Bronchial epithelial cell (primary cell): ENCODE data around the gene NR2F1-AS1. TPM values are rescaled to one million over a fixed set of nuclear protein-coding genes. Genes with fewer than 3 reads are reported as not detected.
"Not testable (repeated sequence)": the region's sequence is repeated elsewhere in the genome, so short reads cannot be mapped to it uniquely, and the experiment has no call there.

Source experiments
- DNase-seq: peaks from one replicate; pipeline ENCODE4 v3.0.0-alpha.2; 2010; ENCODE audit warnings: low read depth
- FAIRE-seq: peaks from 2 replicates; lab custom pipeline; 2011; peaks lifted over from hg19 to GRCh38; lab: Jason Lieb, UNC
- H3K27me3 ChIP-seq: 2 replicates; pipeline ENCODE4 v1.5.1; 2011; ENCODE audit warnings: low read length; ENCODE audit not compliant: control insufficient read depth, insufficient read depth
- H3K36me3 ChIP-seq: 2 replicates; pipeline ENCODE4 v1.5.1; 2011; ENCODE audit warnings: low read length; ENCODE audit not compliant: control insufficient read depth, insufficient read depth
- H3K4me3 ChIP-seq: 2 replicates; pipeline ENCODE4 v1.5.1; 2011; ENCODE audit warnings: mild to moderate bottlenecking, low read depth, low read length, control low read depth
- CTCF ChIP-seq: IDR thresholded peaks from 2 replicates; pipeline ENCODE4 v1.5.1; 2011; ENCODE audit warnings: mild to moderate bottlenecking, moderate library complexity, low read length, control low read depth, inconsistent platforms; ENCODE audit not compliant: insufficient read depth, severe bottlenecking
- total RNA-seq: library from RNA; depleted of rRNA; stranded (reverse); fragments of >200 nt; gene quantifications from 2 replicates; pipeline ENCODE4 v1.2.1, GENCODE V29; 2014

The NR2F1-AS1 gene
- total RNA-seq, 1 donor from 2014 or later: 1.1 TPM

DNA sequence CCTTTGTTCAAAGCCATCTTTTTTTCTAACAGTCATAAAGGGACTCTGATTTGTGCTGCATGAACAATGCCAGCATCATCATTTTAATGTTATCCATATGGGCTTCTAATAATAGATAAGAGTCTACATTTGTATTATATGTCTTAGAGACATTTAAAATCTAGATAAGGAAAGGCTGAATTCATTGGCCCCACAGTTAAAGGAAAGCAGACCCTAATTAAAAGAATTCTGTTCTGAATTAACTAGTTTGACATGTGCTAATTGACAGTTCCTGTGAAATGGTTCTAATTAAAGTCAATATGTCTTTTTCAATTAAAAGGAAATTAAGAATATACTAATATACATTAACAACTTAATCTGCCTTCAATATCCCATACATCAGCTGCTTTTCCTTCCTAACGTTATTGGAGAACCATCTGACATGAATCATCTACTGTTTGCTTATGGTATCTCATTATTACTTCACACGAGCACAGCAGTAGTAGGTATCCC, 104.7 kb downstream of the NR2F1-AS1 start:
- Histone ChIP-seq H3K36me3 (no peaks in the 10 kb centered on the region), H3K27me3 (no peaks in the 10 kb centered on the region), H3K4me3 (no peak overlapping the region)
- FAIRE-seq: no peak
- peak; percentile 53 for DNase-seq
- no peak for TF ChIP-seq CTCF

GRCh38 chr5:93462916-93463315, 118.1 kb downstream of the NR2F1-AS1 start:
- no peaks in the 10 kb centered on the region for H3K36me3 ChIP-seq
- no peak for TF ChIP-seq CTCF
- DNase-seq (no peak), FAIRE-seq (no peak)
- H3K4me3 ChIP-seq: no peak overlapping the region
- no peaks in the 10 kb centered on the region for H3K27me3 ChIP-seq

DNA sequence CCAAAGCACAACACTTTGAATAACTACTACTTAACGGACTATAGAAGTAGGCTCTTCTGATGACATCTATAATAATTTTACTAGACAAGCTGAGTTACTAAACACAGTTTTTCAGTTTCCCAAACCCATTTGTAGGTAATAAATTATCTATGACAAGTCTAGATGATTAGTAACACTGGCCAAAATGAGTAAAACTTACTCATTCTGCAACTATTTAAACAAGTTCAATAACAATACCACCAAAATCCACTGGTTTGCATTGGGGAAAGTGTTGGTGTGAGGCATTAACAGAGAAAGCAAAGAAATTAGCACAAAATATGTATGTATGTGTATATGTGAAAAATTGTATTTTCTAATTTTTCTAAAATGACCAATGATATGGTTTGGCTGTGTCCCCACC, 119.3 kb downstream of the NR2F1-AS1 start:
- FAIRE-seq: no peak
- TF ChIP-seq CTCF: no peak
- peak; percentile 7 for DNase-seq

DNA sequence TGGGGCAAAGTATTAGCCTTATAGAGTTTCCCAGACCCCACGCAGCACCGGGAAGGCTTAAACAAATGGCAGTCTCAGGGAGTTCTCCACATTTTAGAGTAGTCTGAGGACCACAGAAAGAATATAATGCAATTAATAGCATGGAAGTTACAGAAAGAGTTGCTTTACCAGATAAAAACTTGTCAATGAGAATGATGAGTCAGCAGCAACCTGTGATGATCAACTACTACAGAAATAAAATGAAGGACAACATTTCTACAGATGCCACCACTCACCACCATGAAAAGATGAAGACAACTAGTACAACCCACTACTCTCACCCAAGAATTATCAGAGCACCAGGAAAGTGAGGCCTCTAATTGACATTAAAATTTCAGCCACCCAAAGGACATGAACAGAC, 120.7 kb downstream of the NR2F1-AS1 start:
- Histone ChIP-seq H3K36me3 (no peaks in the 10 kb centered on the region), H3K27me3 (no peaks in the 10 kb centered on the region), H3K4me3 (no peak overlapping the region)
- DNase-seq (no peak), FAIRE-seq (no peak)
- no peak for TF ChIP-seq CTCF

More for the DNA sequence above, 119.3 kb downstream of the NR2F1-AS1 start:
- Histone ChIP-seq H3K27me3 (no peaks in the 10 kb centered on the region), H3K4me3 (no peak overlapping the region), H3K36me3 (no peaks in the 10 kb centered on the region)

DNA sequence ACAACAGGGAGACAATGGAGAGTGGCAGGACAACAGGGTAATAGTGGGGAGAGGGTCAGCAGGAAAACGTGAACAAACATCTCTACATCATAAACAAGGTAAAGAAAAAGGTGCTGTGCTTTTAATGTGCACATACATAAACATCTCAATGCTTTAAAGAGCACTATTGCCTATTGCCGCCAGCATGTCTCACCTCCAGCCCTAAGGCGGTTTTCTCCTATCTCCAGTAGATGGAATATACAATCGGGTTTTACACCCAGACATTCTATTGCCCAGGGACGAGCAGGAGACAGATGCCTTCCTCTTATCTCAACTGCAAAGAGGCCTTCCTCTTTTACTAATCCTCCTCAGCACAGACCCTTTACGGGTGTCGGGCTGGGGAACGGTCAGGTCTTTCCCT, 124.2 kb downstream of the NR2F1-AS1 start:
- H3K27me3 ChIP-seq, FAIRE-seq, H3K4me3 ChIP-seq: not testable (repeated sequence)

DNA sequence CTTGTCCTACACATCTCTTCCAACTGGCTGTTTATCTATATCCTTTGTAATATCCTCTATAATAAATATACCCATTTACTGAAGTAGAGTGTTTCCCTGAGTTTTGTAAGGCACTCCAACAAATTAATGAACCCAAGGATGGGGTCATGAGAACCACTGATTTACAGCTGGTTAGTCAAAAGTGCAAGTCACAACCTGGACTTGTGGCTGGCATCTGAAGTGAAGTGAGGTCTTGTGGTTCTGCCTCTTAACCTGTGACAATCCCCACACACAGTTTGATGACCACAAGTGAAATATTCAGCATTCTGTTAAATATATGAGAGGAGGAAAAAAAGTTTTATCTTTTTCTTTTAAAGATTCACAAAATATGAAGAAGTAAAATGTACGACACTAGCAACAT, 126.1 kb downstream of the NR2F1-AS1 start:
- Histone ChIP-seq H3K36me3 (no peaks in the 10 kb centered on the region), H3K27me3 (no peaks in the 10 kb centered on the region), H3K4me3 (no peak overlapping the region)
- FAIRE-seq: no peak
- DNase-seq: no peak
- TF ChIP-seq CTCF: no peak

More for the DNA sequence above, 124.2 kb downstream of the NR2F1-AS1 start:
- H3K36me3 ChIP-seq, DNase-seq: not testable (repeated sequence)
